HEK293 (cell line): ENCODE results near the gene CFAP299.
A peak's percentile ranks its signal among the peaks of the same experiment; 100 is the strongest.

Experiments used
- CTCF ChIP-seq: fragments of 450-650 bp; formaldehyde crosslinking; IDR thresholded peaks from 2 replicates; pipeline ENCODE4 v1.5.1; 2016; ENCODE audit warnings: missing biosample characterization, missing genetic modification characterization
- SCRT2 ChIP-seq: fragments of 450-650 bp; formaldehyde crosslinking; IDR thresholded peaks from 2 replicates; pipeline ENCODE4 v1.5.1; 2016; ENCODE audit warnings: missing biosample characterization, missing genetic modification characterization
- TCF7L2 ChIP-seq: IDR thresholded peaks from 2 replicates; pipeline ENCODE4 v1.6.1; 2011; ENCODE audit warnings: low read depth, mild to moderate bottlenecking, inconsistent platforms, low read length, moderate library complexity, borderline replicate concordance
- YY1 ChIP-seq: fragments of 450-650 bp; formaldehyde crosslinking; IDR thresholded peaks from 2 replicates; pipeline ENCODE4 v1.5.1; 2018; ENCODE audit warnings: missing biosample characterization, missing genetic modification characterization
- ZNF121 ChIP-seq: fragments of 450-650 bp; formaldehyde crosslinking; IDR thresholded peaks from 2 replicates; pipeline ENCODE4 v1.5.1; 2016; ENCODE audit warnings: missing biosample characterization, missing genetic modification characterization
- ZNF311 ChIP-seq: fragments of 450-650 bp; formaldehyde crosslinking; IDR thresholded peaks from 2 replicates; pipeline ENCODE4 v1.5.1; 2017; ENCODE audit warnings: missing biosample characterization, missing genetic modification characterization, borderline replicate concordance
- ZNF394 ChIP-seq: fragments of 450-650 bp; formaldehyde crosslinking; IDR thresholded peaks from 2 replicates; pipeline ENCODE4 v1.5.1; 2016; ENCODE audit warnings: missing biosample characterization, missing genetic modification characterization, mild to moderate bottlenecking, moderate library complexity, borderline replicate concordance
- ZNF544 ChIP-seq: fragments of 450-650 bp; formaldehyde crosslinking; IDR thresholded peaks from 2 replicates; pipeline ENCODE4 v1.5.0; 2017; ENCODE audit warnings: missing biosample characterization, missing genetic modification characterization
- ZSCAN30 ChIP-seq: fragments of 450-650 bp; IDR thresholded peaks from 2 replicates; pipeline ENCODE4 v1.5.1; 2018; ENCODE audit warnings: missing biosample characterization, mild to moderate bottlenecking, missing genetic modification characterization, moderate library complexity
- TF ChIP-seq, protein P1 (sequence below): fragments of 450-650 bp; formaldehyde crosslinking; IDR thresholded peaks from 2 replicates; pipeline ENCODE4 v1.5.1; 2016; ENCODE audit warnings: missing biosample characterization, missing genetic modification characterization
- TF ChIP-seq, protein P2 (sequence below): fragments of 450-650 bp; formaldehyde crosslinking; IDR thresholded peaks from 2 replicates; pipeline ENCODE4 v1.5.1; 2016; ENCODE audit warnings: missing biosample characterization, missing genetic modification characterization
- TF ChIP-seq, protein P3 (sequence below): fragments of 450-650 bp; formaldehyde crosslinking; IDR thresholded peaks from 2 replicates; pipeline ENCODE4 v1.5.1; 2016; ENCODE audit warnings: missing biosample characterization, missing genetic modification characterization

DNA sequence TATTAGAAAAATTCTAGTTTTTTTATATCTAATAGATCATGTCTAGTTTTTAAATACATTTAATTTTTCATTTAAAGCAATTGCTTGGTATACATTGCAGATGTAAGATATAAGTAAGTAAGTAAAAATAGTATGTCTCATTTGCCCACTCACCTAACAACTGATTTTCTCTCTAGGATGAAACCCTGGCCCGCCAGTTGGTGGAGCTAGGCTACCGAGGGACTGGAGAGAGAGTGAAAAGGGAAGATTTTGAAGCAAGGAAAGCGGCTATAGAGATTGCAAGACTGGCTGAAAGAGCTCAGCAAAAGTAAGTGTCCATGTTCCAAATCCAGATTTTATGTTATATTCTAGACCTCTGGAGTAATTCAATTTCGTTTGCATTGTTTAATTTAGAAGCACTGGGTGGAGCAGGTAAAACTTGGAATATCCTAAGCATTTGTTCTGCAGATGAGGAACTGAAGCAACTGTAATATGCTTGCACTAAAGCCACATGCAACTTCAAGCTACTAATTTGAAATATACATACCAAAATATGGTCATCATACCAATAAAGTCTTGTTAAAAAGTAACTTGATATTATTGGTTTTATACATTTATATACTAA lies 27.1 kb downstream of the CFAP299 start:
- TF ChIP-seq, protein P1, sequence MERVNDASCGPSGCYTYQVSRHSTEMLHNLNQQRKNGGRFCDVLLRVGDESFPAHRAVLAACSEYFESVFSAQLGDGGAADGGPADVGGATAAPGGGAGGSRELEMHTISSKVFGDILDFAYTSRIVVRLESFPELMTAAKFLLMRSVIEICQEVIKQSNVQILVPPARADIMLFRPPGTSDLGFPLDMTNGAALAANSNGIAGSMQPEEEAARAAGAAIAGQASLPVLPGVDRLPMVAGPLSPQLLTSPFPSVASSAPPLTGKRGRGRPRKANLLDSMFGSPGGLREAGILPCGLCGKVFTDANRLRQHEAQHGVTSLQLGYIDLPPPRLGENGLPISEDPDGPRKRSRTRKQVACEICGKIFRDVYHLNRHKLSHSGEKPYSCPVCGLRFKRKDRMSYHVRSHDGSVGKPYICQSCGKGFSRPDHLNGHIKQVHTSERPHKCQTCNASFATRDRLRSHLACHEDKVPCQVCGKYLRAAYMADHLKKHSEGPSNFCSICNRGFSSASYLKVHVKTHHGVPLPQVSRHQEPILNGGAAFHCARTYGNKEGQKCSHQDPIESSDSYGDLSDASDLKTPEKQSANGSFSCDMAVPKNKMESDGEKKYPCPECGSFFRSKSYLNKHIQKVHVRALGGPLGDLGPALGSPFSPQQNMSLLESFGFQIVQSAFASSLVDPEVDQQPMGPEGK (tag by site-specific recombination): no peak
- TF ChIP-seq, protein P2, sequence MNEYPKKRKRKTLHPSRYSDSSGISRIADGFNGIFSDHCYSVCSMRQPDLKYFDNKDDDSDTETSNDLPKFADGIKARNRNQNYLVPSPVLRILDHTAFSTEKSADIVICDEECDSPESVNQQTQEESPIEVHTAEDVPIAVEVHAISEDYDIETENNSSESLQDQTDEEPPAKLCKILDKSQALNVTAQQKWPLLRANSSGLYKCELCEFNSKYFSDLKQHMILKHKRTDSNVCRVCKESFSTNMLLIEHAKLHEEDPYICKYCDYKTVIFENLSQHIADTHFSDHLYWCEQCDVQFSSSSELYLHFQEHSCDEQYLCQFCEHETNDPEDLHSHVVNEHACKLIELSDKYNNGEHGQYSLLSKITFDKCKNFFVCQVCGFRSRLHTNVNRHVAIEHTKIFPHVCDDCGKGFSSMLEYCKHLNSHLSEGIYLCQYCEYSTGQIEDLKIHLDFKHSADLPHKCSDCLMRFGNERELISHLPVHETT: no peak
- TF ChIP-seq CTCF (tag by site-specific recombination) (0 out of 2 replicates have a peak, but pooled peaks have one; percentile 13), ZNF311 (tag by site-specific recombination) (no peak), ZNF544 (tag by site-specific recombination) (no peak), SCRT2 (tag by site-specific recombination) (no peak), TCF7L2 (no peak), YY1 (tag by site-specific recombination) (no peak), ZSCAN30 (no peak), ZNF394 (no peak), ZNF121 (tag by site-specific recombination) (no peak)
- TF ChIP-seq, protein P3, sequence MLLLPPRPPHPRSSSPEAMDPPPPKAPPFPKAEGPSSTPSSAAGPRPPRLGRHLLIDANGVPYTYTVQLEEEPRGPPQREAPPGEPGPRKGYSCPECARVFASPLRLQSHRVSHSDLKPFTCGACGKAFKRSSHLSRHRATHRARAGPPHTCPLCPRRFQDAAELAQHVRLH (tag by site-specific recombination): no peak
